CD14-positive monocyte (primary cell): ENCODE results near the gene PARVB. TPM values are rescaled to one million over a fixed set of nuclear protein-coding genes. Genes with fewer than 3 reads are reported as not detected.
A peak's percentile ranks its signal among the peaks of the same experiment; 100 is the strongest.

ENCODE experiments used
- DNase-seq, 3 donors: peaks; one replicate each; pipeline ENCODE4 v3.0.0-alpha.2; 2011 to 2022
- H2AFZ ChIP-seq: 2 replicates; pipeline ENCODE4 v1.6.0; 2012; ENCODE audit warnings: mild to moderate bottlenecking, low read depth, low read length, inconsistent platforms; ENCODE audit not compliant: insufficient read depth, poor library complexity, severe bottlenecking
- H3K27ac ChIP-seq, 2 donors: 1 replicate in 1 of 2; 2 replicates in 1 of 2; pipeline ENCODE4 v1.5.1; 2012 to 2013; ENCODE audit warnings: low read length in 2 of 2, control low read depth in 1 of 2, inconsistent platforms in 1 of 2, low read depth in 1 of 2, mild to moderate bottlenecking in 1 of 2
- H3K27me3 ChIP-seq, 2 donors: one replicate each; pipeline versions ENCODE4 v1.6.0 to v1.6.1; 2011 to 2013; ENCODE audit warnings: low read length in 2 of 2; ENCODE audit not compliant: control insufficient read depth in 2 of 2, insufficient read depth in 2 of 2
- H3K36me3 ChIP-seq, 2 donors: replicated peaks in 1 of 2; 1 replicate in 1 of 2; 2 replicates in 1 of 2; pipeline versions ENCODE4 v1.5.1 to v1.6.1; 2012 to 2013; ENCODE audit warnings: low read length in 2 of 2, control low read depth in 1 of 2, inconsistent platforms in 1 of 2, mild to moderate bottlenecking in 1 of 2; ENCODE audit not compliant: insufficient read depth in 2 of 2, control insufficient read depth in 1 of 2
- H3K4me1 ChIP-seq, 2 donors: 1 replicate in 1 of 2; 2 replicates in 1 of 2; pipeline versions ENCODE4 v1.5.1 to v1.6.1; 2012 to 2013; ENCODE audit warnings: low read length in 2 of 2, control low read depth in 1 of 2, inconsistent platforms in 1 of 2, mild to moderate bottlenecking in 1 of 2, moderate library complexity in 1 of 2; ENCODE audit not compliant: insufficient read depth in 2 of 2, control insufficient read depth in 1 of 2
- H3K4me2 ChIP-seq: replicated peaks from 2 replicates; pipeline ENCODE3; 2012; ENCODE audit warnings: low read length, moderate library complexity, mild to moderate bottlenecking; ENCODE audit not compliant: poor library complexity, severe bottlenecking; ENCODE audit errors: extremely low read depth
- H3K4me3 ChIP-seq, 3 experiments: fragments of 200-600 bp in 1 of 3; sonication (generic) in 1 of 3; replicated peaks in 1 of 3; 1 replicate in 2 of 3; 2 replicates in 1 of 3; pipeline ENCODE4 v1.5.1; 2011 to 2013; ENCODE audit warnings: low read length in 3 of 3, mild to moderate bottlenecking in 3 of 3, control low read depth in 2 of 3, low read depth in 2 of 3, inconsistent platforms in 1 of 3, moderate library complexity in 1 of 3
- H3K79me2 ChIP-seq: 2 replicates; pipeline ENCODE4 v1.6.0; 2012; ENCODE audit warnings: mild to moderate bottlenecking, control low read depth, inconsistent platforms, low read length, moderate library complexity; ENCODE audit not compliant: insufficient read depth
- H3K9ac ChIP-seq: 2 replicates; pipeline ENCODE4 v1.6.0; 2017; ENCODE audit warnings: low read length, mild to moderate bottlenecking; ENCODE audit not compliant: insufficient read depth, poor library complexity, severe bottlenecking
- H3K9me3 ChIP-seq, 2 donors: replicated peaks in 1 of 2; 1 replicate in 1 of 2; 2 replicates in 1 of 2; pipeline versions ENCODE4 v1.5.1 to v1.6.1; 2012 to 2013; ENCODE audit warnings: low read length in 2 of 2, control low read depth in 1 of 2; ENCODE audit not compliant: control insufficient read depth in 1 of 2, insufficient read depth in 1 of 2
- H4K20me1 ChIP-seq: 2 replicates; pipeline ENCODE4 v1.6.0; 2012; ENCODE audit warnings: mild to moderate bottlenecking, low read length, control low read depth, moderate library complexity; ENCODE audit not compliant: insufficient read depth
- H3K27ac Mint-ChIP-seq, 7 donors: one replicate each; pipeline ENCODE4 v1.8.0; 2020; ENCODE audit warnings: mild to moderate bottlenecking in 7 of 7, mixed read lengths in 7 of 7, moderate library complexity in 6 of 7, inconsistent platforms in 2 of 7
- H3K27me3 Mint-ChIP-seq, 3 donors: one replicate each; pipeline ENCODE4 v1.8.0; 2021 to 2022; ENCODE audit warnings: low read depth in 3 of 3, mild to moderate bottlenecking in 3 of 3, mixed read lengths in 3 of 3, moderate library complexity in 3 of 3, inconsistent platforms in 1 of 3
- H3K36me3 Mint-ChIP-seq, 2 donors: one replicate each; pipeline ENCODE4 v1.8.0; 2020; ENCODE audit warnings: mixed read lengths in 2 of 2, inconsistent platforms in 1 of 2, mild to moderate bottlenecking in 1 of 2
- H3K4me1 Mint-ChIP-seq: one replicate; pipeline ENCODE4 v1.8.0; 2020; ENCODE audit warnings: mild to moderate bottlenecking, mixed read lengths
- H3K4me3 Mint-ChIP-seq, 2 donors: one replicate each; pipeline ENCODE4 v1.8.0; 2020; ENCODE audit warnings: mild to moderate bottlenecking in 2 of 2, mixed read lengths in 2 of 2, moderate library complexity in 1 of 2
- H3K9me3 Mint-ChIP-seq, 7 donors: one replicate each; pipeline ENCODE4 v1.8.0; 2020 to 2022; ENCODE audit warnings: mixed read lengths in 7 of 7, mild to moderate bottlenecking in 6 of 7, moderate library complexity in 6 of 7, inconsistent platforms in 2 of 7
- WGBS: methylation state at CpG from one replicate; pipeline ENCODE4 v1.1.5; 2013; ENCODE audit warnings: missing lambda C conversion rate; ENCODE audit not compliant: insufficient coverage; 5-methylcytosine and 5-hydroxymethylcytosine counted together
- intact Hi-C, 2 donors: fragments of 100-400 bp; cut with micrococcal nuclease; formaldehyde crosslinking; loops; one replicate each; pipeline versions ENCODE4 v1.15.0 to v1.15.1; 2023
- polyA plus RNA-seq, 3 donors: library from polyadenylated mRNA; depleted of rRNA in 1 of 3; unstranded in 2 of 3; stranded (reverse) in 1 of 3; fragments of 300-500 nt in 2 of 3; fragments of >200 nt in 1 of 3; fragmentation: Illumina TruSeq in 2 of 3; gene quantifications; 1 replicate in 2 of 3; 2 replicates in 1 of 3; pipeline ENCODE4 v1.2.3, GENCODE V29; 2012 to 2021
- TF ChIP-seq, protein P1 (sequence below): fragments of 200-600 bp; IDR thresholded peaks from one replicate; pipeline ENCODE4 v1.8.0; 2022; ENCODE audit warnings: antibody characterized with exemption, mild to moderate bottlenecking

Gene PARVB
- polyA plus RNA-seq, 3 donors, result 13.4 to 38.5 (median 17.9) TPM

DNA sequence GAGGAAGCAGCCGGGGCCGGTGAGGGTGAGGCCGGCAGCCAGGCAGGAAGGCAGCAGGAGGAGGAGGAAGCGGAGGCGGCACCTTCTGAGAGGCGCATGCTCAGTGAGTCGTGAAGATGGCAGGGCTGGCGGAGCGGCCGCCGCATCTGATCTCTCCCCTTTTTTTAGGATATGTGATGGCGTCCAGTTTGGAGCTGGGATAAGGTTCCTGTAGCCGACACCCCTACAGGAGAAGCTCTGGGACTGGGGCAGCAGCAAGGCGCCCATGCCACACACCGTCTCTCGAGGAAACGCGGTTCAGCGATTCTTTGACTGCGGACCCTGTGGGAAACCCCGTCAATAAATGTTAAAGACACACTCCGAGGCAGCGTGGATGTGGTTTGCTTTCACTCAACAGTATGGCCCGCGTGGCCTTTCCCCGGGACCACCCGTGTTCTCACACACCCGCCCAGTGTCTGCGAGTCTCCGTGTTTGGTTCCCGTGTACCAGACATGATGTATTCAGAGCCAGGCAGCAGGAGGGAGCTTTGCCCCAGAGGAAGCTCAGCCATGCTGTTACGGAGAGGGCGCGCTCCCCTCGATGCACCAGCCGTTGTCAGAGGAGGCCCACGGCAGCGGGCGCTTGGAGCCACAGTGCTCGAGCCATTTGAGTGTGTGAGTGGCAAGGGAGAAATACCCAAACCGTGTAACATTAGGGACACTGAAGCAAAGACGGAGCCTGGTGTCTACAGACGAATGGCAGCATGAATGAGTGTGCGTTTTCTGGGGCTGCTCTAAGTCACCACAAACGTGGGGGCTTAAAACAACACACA is 27.7 kb upstream of the PARVB start:
- peak overlapping the region; percentile 45 to 77 for H3K27ac ChIP-seq
- H3K27me3 ChIP-seq, result no peaks in the 10 kb centered on the region
- DNase-seq, result peak; percentile 75 to 83 (median 78)
- H3K9ac ChIP-seq, result peak overlapping the region; percentile 51
- peak overlapping the region; percentile 75 to 90 for H3K4me3 Mint-ChIP-seq
- no peaks in the 10 kb centered on the region for H4K20me1 ChIP-seq
- H3K4me1 ChIP-seq, result peaks cover 13 to 14% of the 10 kb centered on the region in 2 donors
- peak overlapping the region in 2 of 3 experiments; percentile 35 to 69 for H3K4me3 ChIP-seq
- H3K27ac Mint-ChIP-seq, result peak overlapping the region; percentile 42 to 92 (median 88)
- H3K9me3 ChIP-seq, result no peaks in the 10 kb centered on the region
- TF ChIP-seq, protein P1, sequence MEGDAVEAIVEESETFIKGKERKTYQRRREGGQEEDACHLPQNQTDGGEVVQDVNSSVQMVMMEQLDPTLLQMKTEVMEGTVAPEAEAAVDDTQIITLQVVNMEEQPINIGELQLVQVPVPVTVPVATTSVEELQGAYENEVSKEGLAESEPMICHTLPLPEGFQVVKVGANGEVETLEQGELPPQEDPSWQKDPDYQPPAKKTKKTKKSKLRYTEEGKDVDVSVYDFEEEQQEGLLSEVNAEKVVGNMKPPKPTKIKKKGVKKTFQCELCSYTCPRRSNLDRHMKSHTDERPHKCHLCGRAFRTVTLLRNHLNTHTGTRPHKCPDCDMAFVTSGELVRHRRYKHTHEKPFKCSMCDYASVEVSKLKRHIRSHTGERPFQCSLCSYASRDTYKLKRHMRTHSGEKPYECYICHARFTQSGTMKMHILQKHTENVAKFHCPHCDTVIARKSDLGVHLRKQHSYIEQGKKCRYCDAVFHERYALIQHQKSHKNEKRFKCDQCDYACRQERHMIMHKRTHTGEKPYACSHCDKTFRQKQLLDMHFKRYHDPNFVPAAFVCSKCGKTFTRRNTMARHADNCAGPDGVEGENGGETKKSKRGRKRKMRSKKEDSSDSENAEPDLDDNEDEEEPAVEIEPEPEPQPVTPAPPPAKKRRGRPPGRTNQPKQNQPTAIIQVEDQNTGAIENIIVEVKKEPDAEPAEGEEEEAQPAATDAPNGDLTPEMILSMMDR, result no peak
- 73% methylated on average over 37 of the region's 45 CpGs for WGBS
- peaks cover 59 to 74% of the 10 kb centered on the region in 2 donors for H3K36me3 Mint-ChIP-seq
- H3K36me3 ChIP-seq, result peaks cover 34 to 62% of the 10 kb centered on the region in 2 donors
- H3K9me3 Mint-ChIP-seq, result peaks cover 0 to 2% (median 0%) of the 10 kb centered on the region in 7 donors
- intact Hi-C loops, result loop anchor here in 1 of 2 donors (10.0 kb wide), 1 partner anchor 178 kb away; no protein-coding TSS in a partner anchor
- peaks cover 0 to 2% (median 0%) of the 10 kb centered on the region in 3 donors for H3K27me3 Mint-ChIP-seq
- H3K4me1 Mint-ChIP-seq, result peaks cover 20% of the 10 kb centered on the region
- peak overlapping the region; percentile 82 for H3K4me2 ChIP-seq
- peak overlapping the region; percentile 85 for H2AFZ ChIP-seq
- H3K79me2 ChIP-seq, result no peaks in the 10 kb centered on the region

DNA sequence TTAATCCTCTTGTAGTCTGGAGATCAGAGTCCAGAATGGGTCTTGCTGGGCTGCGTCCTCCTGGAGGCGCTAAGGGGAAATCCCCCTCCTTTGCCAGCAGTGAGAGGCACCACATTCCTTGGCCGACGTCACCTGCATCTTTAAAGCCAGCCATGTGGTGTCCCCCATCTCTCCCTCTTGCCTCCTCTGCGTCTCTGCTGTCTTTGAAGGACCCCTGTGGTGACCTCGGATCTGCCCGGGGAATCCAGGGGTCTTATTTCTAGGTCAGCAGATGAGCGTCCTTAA is 27.2 kb upstream of the PARVB start:
- Histone ChIP-seq H3K27ac (no peak overlapping the region), H3K36me3 (peaks cover 28 to 56% of the 10 kb centered on the region in 2 donors), H4K20me1 (no peaks in the 10 kb centered on the region), H3K79me2 (no peaks in the 10 kb centered on the region), H3K9ac (no peak overlapping the region), H3K4me2 (no peak overlapping the region), H3K4me3 (no peak overlapping the region), H3K9me3 (no peaks in the 10 kb centered on the region), H3K27me3 (no peaks in the 10 kb centered on the region), H2AFZ (no peak overlapping the region), H3K4me1 (peaks cover 13 to 14% of the 10 kb centered on the region in 2 donors)
- 97% methylated on average over 8 of the region's 8 CpGs for WGBS
- intact Hi-C loops, result loop anchor here in 1 of 2 donors (10.0 kb wide), 1 partner anchor 178 kb away; no protein-coding TSS in a partner anchor
- no peak overlapping the region for H3K4me3 Mint-ChIP-seq
- H3K4me1 Mint-ChIP-seq, result peaks cover 20% of the 10 kb centered on the region
- peaks cover 0 to 2% (median 0%) of the 10 kb centered on the region in 7 donors for H3K9me3 Mint-ChIP-seq
- peaks cover 0 to 2% (median 0%) of the 10 kb centered on the region in 3 donors for H3K27me3 Mint-ChIP-seq
- TF ChIP-seq, protein P1, result no peak
- no peak overlapping the region for H3K27ac Mint-ChIP-seq
- H3K36me3 Mint-ChIP-seq, result peaks cover 53 to 69% of the 10 kb centered on the region in 2 donors
- no peak for DNase-seq
